Measurements from ENCODE around the gene AP2M1.

GRCh38 chr3:184178521-184179138 is 4.0 kb downstream of the AP2M1 start:
- TF ChIP-seq BCL11A (IDR thresholded peaks at IDR 0.05; ENCODE audit: low read depth in 2 of 2, low read length in 2 of 2): no peak
- TF ChIP-seq CTCF (IDR thresholded peaks at IDR 0.05; ENCODE audit: control extremely low read depth in 1 of 3, insufficient read depth in 1 of 3, low read depth in 1 of 3, low read length in 3 of 3): no peak
- no peak for TF ChIP-seq CREB1 (IDR thresholded peaks at IDR 0.05)
- no peak for TF ChIP-seq EP300 (IDR thresholded peaks at IDR 0.05; ENCODE audit: borderline replicate concordance in 1 of 2, low read depth in 2 of 2, low read length in 2 of 2)
- TF ChIP-seq POLR2AphosphoS5 (IDR thresholded peaks at IDR 0.05; ENCODE audit: low read depth, low read length): no peak
- TF ChIP-seq POLR2A (IDR thresholded peaks at IDR 0.05; ENCODE audit: control extremely low read depth in 1 of 2, low read depth in 2 of 2, low read length in 2 of 2): no peak
- no peak for TF ChIP-seq SP1 (IDR thresholded peaks at IDR 0.05; ENCODE audit: low read depth, low read length)
- TF ChIP-seq RFX5 (IDR thresholded peaks at IDR 0.05; ENCODE audit: borderline replicate concordance, low read depth, low read length): no peak
- TF ChIP-seq TAF1 (IDR thresholded peaks at IDR 0.05; ENCODE audit: low read depth, low read length): no peak
- TF ChIP-seq HDAC2 (IDR thresholded peaks at IDR 0.05; ENCODE audit: borderline replicate concordance in 1 of 2, low read depth in 2 of 2, low read length in 2 of 2): no peak
- no peak for TF ChIP-seq HDAC6 (IDR thresholded peaks at IDR 0.05; ENCODE audit: low read depth, low read length)
- TF ChIP-seq KDM1A (IDR thresholded peaks at IDR 0.05; ENCODE audit: borderline replicate concordance, low read length): no peak
